Sigmoid colon (tissue), 7 donors: ENCODE results near the gene RBM19. TPM values are rescaled to one million over a fixed set of nuclear protein-coding genes. Genes with fewer than 3 reads are reported as not detected.

Experiments used
- DNase-seq: peaks from one replicate; pipeline ENCODE4 v3.0.0-alpha.2; 2019
- H3K27ac ChIP-seq, 4 donors: fragments of 200-600 bp; sonication (generic); one replicate each; pipeline ENCODE4 v1.5.1; 2016 to 2019; ENCODE audit warnings: mild to moderate bottlenecking in 1 of 4
- H3K27me3 ChIP-seq, 3 donors: fragments of 200-600 bp; sonication (generic); one replicate each; pipeline ENCODE4 v1.5.1; 2019; ENCODE audit warnings: mild to moderate bottlenecking in 1 of 3
- H3K36me3 ChIP-seq, 4 donors: fragments of 200-600 bp; sonication (generic); one replicate each; pipeline ENCODE4 v1.5.1; 2016 to 2019
- H3K4me1 ChIP-seq, 4 donors: fragments of 200-600 bp; sonication (generic); one replicate each; pipeline ENCODE4 v1.5.1; 2017 to 2019
- H3K4me3 ChIP-seq, 4 donors: fragments of 200-600 bp; sonication (generic); one replicate each; pipeline ENCODE4 v1.5.1; 2017 to 2019; ENCODE audit warnings: mild to moderate bottlenecking in 2 of 4, moderate library complexity in 1 of 4
- H3K9me3 ChIP-seq, 4 donors: fragments of 200-600 bp in 3 of 4; sonication (generic) in 3 of 4; one replicate each; pipeline versions ENCODE4 v1.5.1 to v1.6.1; 2013 to 2019
- EP300 ChIP-seq, 4 donors: sonication (generic); formaldehyde crosslinking; IDR thresholded peaks; one replicate each; pipeline ENCODE4 v1.6.1; 2017; ENCODE audit warnings: antibody characterized with exemption in 4 of 4
- POLR2A ChIP-seq, 2 donors: fragments of 450-650 bp; IDR thresholded peaks; one replicate each; pipeline ENCODE4 v1.6.1; 2016; ENCODE audit warnings: antibody characterized with exemption in 2 of 2, mild to moderate bottlenecking in 2 of 2, moderate library complexity in 2 of 2
- POLR2AphosphoS5 ChIP-seq, 4 donors: sonication (generic); formaldehyde crosslinking; IDR thresholded peaks; one replicate each; pipeline ENCODE4 v1.6.1; 2017; ENCODE audit warnings: antibody characterized with exemption in 4 of 4
- WGBS, 2 donors: extraction: QIAGEN DNeasy Blood & Tissue Kit; methylation state at CpG; one replicate each; pipeline ENCODE4 v1.1.7; 2013; 5-methylcytosine and 5-hydroxymethylcytosine counted together
- intact Hi-C: fragments of 100-400 bp; cut with DNase I; formaldehyde crosslinking; loops from one replicate; pipeline ENCODE4 v1.15.1; 2023
- polyA plus RNA-seq, 3 donors: library from polyadenylated mRNA; stranded (reverse); fragments of 200-250 nt; gene quantifications; one replicate each; pipeline ENCODE4 v1.2.3, GENCODE V29; 2013
- total RNA-seq, 4 donors: library from RNA; depleted of rRNA; stranded (reverse); fragments of >200 nt; gene quantifications; one replicate each; pipeline ENCODE4 v1.1.0, GENCODE V29; 2016
- TF ChIP-seq, protein P1 (sequence below), 4 experiments: fragments of 450-650 bp in 3 of 4; fragments of 200-600 bp in 1 of 4; IDR thresholded peaks; one replicate each; pipeline ENCODE4 v1.5.1; 2016 to 2019; ENCODE audit warnings: antibody characterized with exemption in 4 of 4, mild to moderate bottlenecking in 3 of 4, moderate library complexity in 2 of 4
- donor health status: healthy with polysubstance abuse.
- donor health status: Bipolar disorder and iron deficiency.
- donor health status: healthy.

RBM19 gene
- total and polyA plus RNA-seq, 7 donors = 5.3 to 42.7 (median 23.6) TPM

GRCh38 chr12:113880988-113881962, 84.8 kb downstream of the RBM19 start:
- Histone ChIP-seq H3K4me1 (no peaks in the 10 kb centered on the region), H3K27ac (no peak overlapping the region), H3K27me3 (no peaks in the 10 kb centered on the region), H3K36me3 (peaks cover 0 to 17% (median 0%) of the 10 kb centered on the region in 4 donors), H3K4me3 (no peak overlapping the region), H3K9me3 (no peaks in the 10 kb centered on the region)
- no peak for DNase-seq
- WGBS, 2 donors = 87 to 90% methylated on average over 23 of the region's 23 CpGs
- TF ChIP-seq POLR2A (IDR thresholded peaks at IDR 0.05) = no peak
- TF ChIP-seq, protein P1, sequence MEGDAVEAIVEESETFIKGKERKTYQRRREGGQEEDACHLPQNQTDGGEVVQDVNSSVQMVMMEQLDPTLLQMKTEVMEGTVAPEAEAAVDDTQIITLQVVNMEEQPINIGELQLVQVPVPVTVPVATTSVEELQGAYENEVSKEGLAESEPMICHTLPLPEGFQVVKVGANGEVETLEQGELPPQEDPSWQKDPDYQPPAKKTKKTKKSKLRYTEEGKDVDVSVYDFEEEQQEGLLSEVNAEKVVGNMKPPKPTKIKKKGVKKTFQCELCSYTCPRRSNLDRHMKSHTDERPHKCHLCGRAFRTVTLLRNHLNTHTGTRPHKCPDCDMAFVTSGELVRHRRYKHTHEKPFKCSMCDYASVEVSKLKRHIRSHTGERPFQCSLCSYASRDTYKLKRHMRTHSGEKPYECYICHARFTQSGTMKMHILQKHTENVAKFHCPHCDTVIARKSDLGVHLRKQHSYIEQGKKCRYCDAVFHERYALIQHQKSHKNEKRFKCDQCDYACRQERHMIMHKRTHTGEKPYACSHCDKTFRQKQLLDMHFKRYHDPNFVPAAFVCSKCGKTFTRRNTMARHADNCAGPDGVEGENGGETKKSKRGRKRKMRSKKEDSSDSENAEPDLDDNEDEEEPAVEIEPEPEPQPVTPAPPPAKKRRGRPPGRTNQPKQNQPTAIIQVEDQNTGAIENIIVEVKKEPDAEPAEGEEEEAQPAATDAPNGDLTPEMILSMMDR (IDR thresholded peaks at IDR 0.05) = no peak
- TF ChIP-seq POLR2AphosphoS5 (IDR thresholded peaks at IDR 0.05) = no peak
- TF ChIP-seq EP300 (IDR thresholded peaks at IDR 0.05) = no peak
- intact Hi-C loops = no loop called here

GRCh38 chr12:113880326-113880725, 85.8 kb downstream of the RBM19 start:
- TF ChIP-seq POLR2AphosphoS5 (IDR thresholded peaks at IDR 0.05) (no peak), EP300 (IDR thresholded peaks at IDR 0.05) (no peak), POLR2A (IDR thresholded peaks at IDR 0.05) (no peak)
- TF ChIP-seq, protein P1 (IDR thresholded peaks at IDR 0.05) = no peak
- H3K4me3 ChIP-seq = no peak overlapping the region
- no peaks in the 10 kb centered on the region for H3K9me3 ChIP-seq
- H3K27me3 ChIP-seq = no peaks in the 10 kb centered on the region
- no peak for DNase-seq
- no peak overlapping the region for H3K27ac ChIP-seq
- H3K4me1 ChIP-seq = no peaks in the 10 kb centered on the region
- 90 to 94% methylated on average over 11 of the region's 11 CpGs for WGBS, 2 donors
- intact Hi-C loops = no loop called here
- H3K36me3 ChIP-seq = peaks cover 0 to 17% (median 0%) of the 10 kb centered on the region in 4 donors

DNA sequence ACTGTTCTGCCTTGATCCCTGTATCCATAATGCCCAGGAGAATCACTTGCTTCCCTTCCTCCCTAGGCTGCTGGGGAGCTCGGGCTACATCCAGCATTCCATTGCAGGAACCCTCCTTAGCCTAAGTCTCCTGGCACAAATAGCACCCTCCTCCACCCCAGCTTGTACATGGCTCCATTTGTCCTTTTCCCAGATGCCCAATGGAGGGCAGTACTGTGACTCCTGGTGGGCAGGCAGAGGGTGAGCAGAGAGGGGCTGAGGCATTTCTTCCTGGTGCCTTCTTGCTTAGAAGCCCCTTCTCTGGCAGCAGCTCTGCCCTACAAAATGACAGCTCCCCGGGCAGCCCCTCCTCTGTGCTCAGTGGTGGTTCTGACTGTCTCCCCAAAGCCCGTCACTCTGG, 86.5 kb downstream of the RBM19 start:
- H3K27ac ChIP-seq = no peak overlapping the region
- H3K4me1 ChIP-seq = no peaks in the 10 kb centered on the region
- TF ChIP-seq EP300 (IDR thresholded peaks at IDR 0.05) (no peak), POLR2A (IDR thresholded peaks at IDR 0.05) (no peak), POLR2AphosphoS5 (IDR thresholded peaks at IDR 0.05) (no peak)
- TF ChIP-seq, protein P1 (IDR thresholded peaks at IDR 0.05) = no peak
- 95 to 98% methylated on average over 3 of the region's 3 CpGs for WGBS, 2 donors
- DNase-seq = no peak
- H3K9me3 ChIP-seq = no peaks in the 10 kb centered on the region
- peaks cover 0 to 20% (median 0%) of the 10 kb centered on the region in 4 donors for H3K36me3 ChIP-seq
- no peaks in the 10 kb centered on the region for H3K27me3 ChIP-seq
- H3K4me3 ChIP-seq = no peak overlapping the region
- intact Hi-C loops = no loop called here

DNA sequence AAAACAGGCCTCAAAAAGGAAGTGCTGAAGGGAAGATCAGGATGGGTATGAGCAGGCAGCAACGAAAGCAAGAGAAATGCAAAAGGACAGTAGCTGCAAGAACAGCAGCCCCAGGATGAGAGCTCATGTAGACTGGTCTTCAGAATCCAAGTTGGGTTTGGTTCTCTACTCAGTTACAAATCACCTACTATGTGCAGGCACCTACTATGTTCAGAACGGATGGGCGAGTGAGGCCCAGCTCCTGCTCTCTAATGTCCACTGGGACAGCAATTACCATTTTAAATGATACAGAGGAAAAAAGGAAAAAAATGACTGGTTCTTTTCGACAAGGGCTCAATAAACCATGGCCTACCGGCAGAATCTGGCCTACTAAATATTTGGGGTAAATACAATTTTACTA, 88.5 kb downstream of the RBM19 start:
- no peaks in the 10 kb centered on the region for H3K9me3 ChIP-seq
- DNase-seq = no peak
- H3K4me3 ChIP-seq = no peak overlapping the region
- H3K27me3 ChIP-seq = no peaks in the 10 kb centered on the region
- 96% methylated on average over 5 of the region's 5 CpGs for WGBS, 2 donors
- TF ChIP-seq, protein P1 (IDR thresholded peaks at IDR 0.05) = no peak
- TF ChIP-seq POLR2AphosphoS5 (IDR thresholded peaks at IDR 0.05) = no peak
- TF ChIP-seq POLR2A (IDR thresholded peaks at IDR 0.05) = no peak
- no peak for TF ChIP-seq EP300 (IDR thresholded peaks at IDR 0.05)
- peaks cover 0 to 27% (median 0%) of the 10 kb centered on the region in 4 donors for H3K36me3 ChIP-seq
- no peaks in the 10 kb centered on the region for H3K4me1 ChIP-seq
- intact Hi-C loops = no loop called here
- H3K27ac ChIP-seq = no peak overlapping the region
